MM.1S (cell line): Measurements from ENCODE around the gene CEP104.

Experiments
- CTCF ChIP-seq: fragments of 300-600 bp; sonication (generic); IDR thresholded peaks from 2 replicates; pipeline ENCODE4 v1.5.1; 2016; ENCODE audit warnings: antibody characterized with exemption, low read length, mixed read lengths
- EZH2 ChIP-seq: fragments of 300-600 bp; sonication (generic); optimal IDR thresholded peaks from 2 replicates; pipeline ENCODE3; 2017; ENCODE audit warnings: low read depth, mild to moderate bottlenecking, antibody characterized with exemption, low read length, mixed read lengths

GRCh38 chr1:3771108-3772026, 85.6 kb downstream of the CEP104 start:
- TF ChIP-seq CTCF (no peak), EZH2 (no peak)
